ENCODE data around the gene KIRREL1.

Gene KIRREL1

DNA sequence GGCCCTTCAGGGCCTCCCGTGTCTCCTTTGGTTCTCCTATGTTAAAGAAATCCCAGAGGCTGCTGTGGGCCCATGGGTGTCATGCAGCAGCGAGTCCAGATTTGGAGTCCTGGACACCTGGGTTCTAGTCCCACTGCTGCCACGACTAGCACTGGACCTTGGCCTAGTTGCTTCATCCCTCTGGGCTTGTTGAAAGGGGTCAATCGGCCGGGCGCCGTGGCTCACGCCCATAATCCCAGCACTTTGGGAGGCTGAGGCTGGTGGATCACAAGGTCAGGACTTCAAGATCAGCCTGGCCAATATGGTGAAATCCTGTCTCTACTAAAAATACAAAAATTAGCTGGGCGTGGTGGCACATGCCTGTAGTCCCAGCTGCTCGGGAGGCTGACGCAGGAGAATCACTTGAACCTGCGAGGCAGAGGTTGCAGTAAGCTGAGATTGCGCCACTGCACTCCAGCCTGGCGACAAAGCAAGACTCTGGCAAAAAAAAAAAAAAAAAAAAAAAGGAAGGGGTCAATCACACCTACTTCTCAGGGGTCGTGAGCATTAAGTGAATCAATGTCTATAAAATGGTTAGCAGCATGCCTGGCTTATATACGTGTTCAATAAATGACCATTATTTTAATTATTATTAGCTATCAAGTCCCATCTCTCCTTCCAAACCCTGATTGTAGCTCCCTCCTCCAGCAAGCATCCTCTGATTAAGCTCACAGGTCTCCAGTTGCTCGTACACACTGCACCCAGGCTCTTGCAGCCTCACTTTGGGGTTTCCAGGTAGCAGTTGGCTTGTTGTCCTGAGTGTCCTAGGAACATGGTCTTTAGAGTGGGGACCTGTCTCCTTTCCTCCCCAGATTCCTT lies 43.8 kb downstream of the KIRREL1 start:
- no peak for DNase-seq

DNA sequence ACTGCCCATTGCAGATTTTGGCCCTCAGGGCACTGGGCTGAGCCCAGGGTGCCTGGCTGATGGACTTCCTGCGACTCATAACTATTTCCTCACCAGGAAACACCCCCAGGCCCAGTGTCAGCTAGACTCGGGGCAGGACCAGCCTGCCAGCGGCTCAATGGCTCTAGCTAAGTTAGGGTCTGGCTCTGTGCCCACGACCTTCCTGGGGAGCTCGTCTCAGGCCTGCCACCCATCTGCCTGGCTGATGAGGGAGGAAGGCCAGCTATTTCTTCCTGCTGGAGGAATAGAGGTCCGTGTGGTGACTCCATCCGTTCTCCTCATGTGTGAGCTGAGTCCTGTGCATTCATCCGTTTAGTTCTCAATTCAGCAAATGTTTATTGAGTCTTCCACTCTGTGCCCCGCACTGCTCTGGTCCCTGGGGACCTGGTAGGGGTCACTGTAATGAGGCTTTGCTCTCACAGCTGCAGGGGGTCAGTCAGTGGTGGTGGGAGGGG lies 44.5 kb downstream of the KIRREL1 start:
- DNase-seq, result peak; percentile 2 to 35

DNA sequence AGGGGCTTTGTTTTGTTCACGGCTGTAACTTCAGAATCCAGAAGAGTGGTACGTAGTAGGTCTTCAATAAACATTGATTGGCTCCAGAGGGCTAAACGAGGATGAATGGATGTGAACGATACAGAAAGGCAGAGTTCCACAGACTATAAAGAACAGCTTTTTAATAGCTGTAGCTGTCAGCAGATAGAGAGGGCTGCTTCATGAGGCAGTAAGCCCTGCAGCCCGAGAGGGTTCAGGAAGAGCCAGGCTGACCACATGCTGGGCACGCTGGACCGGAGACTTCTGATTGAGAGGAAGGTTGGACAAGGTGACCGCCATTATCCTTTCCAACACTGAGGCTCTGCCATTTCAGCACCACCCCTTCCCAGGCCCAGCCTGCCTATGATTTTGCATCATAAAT lies 45.3 kb downstream of the KIRREL1 start:
- DNase-seq, result no peak

DNA sequence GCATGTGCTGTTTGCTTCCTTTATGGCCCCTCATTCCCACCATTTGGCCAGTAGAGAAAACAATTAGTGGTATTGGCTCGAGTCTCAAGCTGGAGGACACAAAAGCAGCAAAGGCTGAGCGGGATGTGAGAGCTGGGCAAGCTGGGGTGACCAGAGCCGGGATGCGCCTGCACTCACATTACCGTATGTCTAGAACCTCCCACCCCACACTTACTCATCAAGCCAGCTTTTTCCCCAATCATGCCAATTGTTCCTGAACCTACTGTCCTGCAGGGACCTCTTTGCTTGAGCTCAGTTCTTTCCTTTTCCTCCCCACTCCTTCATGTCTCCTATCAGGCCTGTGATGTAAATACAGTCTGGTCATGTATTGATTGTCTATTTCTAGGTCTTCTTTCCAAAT lies 45.9 kb downstream of the KIRREL1 start:
- DNase-seq, result no peak

DNA sequence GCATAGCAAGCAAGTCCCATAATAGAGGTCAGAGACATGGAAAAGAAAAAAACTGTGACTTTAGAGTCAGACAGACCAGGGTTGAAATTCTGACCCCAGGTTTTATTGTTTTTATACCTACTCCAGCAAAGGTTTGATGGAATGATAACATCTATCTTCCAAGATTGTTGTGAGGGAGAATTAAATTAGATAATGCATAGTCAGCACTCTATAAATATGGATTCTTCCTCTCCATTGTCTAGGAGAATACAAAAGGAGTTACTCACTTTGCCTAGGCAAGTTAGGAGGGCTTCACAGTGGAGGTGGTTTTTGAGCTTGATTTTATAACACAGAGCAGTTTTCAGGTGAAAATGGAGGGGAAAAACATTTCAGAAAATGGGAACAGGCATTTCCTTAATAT lies 46.9 kb downstream of the KIRREL1 start:
- no peak for DNase-seq

DNA sequence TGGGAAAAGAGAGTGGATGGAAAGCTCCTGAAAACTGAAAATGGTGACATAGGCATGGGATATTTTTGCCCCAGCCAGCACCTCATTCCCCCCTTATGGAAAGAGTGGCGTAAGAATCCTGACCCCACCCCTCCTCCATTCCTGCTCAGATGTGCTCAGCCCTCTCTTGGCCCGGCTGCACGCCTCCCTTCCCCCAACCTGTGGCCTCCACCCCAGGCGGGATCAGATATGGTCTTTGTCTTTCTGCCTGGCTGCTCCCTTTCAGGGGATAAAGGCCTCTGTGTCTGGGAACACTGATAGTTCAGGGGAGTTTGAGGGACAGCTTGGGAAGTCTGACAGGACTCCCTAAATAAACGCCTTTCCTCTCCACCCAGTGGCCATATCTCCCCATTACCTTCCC lies 49.8 kb downstream of the KIRREL1 start:
- DNase-seq, result no peak

DNA sequence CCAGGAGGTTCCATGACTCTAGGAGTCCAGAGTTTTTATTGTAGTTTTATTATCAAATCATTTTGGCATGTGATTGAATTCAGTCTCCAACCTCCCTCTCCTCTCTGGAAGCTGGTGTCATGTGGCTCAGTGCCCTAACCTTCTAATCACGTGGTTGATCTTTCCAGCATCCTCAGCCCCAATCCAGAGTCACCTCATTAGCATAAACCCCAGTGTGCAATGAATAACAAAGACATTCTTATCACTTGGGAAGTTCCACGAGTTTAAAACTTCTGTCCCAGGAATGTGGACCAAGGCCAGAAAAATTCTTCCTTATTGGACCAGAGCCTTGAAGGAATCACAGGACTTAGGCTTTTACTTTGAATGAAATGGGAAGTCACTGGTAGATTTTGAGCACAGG lies 52.2 kb downstream of the KIRREL1 start:
- DNase-seq, result no peak

DNA sequence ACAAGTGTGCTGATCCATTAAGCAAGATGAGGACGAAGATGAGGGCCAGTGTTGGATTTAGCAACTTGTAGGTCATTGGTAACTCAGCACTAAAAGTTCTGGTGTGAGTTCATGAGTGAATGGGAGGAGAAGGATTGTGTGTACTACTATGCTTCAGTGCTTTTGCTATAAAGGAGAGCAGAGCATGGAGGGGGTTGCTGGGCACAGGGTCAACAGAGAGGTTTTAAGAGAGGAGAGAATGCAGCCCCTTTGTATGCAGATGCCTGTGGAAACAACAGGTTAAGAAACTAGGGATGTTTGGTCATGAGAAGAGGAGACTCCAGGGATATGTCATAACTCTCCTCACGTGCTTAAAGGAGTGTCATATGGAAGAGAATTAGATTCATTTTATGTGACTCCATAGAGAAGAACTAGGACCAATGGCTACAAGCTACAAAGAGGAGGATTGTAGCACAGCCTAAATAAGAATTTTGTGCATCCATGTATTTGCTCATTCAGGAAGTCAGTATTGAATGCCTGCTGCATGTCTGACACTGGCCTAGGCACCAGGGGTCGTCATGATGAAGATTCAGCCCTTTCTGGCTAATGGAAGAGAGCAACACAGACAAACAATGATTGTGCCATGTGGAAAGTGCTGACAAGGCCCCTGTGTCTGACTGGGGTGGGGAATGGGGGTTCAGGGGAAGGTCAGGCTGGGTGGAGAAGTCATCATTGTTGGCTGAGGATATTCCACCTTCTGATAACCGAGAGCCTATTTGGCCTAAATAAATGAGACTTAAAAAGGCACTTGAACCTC lies 53.5 kb downstream of the KIRREL1 start:
- DNase-seq, result no peak

DNA sequence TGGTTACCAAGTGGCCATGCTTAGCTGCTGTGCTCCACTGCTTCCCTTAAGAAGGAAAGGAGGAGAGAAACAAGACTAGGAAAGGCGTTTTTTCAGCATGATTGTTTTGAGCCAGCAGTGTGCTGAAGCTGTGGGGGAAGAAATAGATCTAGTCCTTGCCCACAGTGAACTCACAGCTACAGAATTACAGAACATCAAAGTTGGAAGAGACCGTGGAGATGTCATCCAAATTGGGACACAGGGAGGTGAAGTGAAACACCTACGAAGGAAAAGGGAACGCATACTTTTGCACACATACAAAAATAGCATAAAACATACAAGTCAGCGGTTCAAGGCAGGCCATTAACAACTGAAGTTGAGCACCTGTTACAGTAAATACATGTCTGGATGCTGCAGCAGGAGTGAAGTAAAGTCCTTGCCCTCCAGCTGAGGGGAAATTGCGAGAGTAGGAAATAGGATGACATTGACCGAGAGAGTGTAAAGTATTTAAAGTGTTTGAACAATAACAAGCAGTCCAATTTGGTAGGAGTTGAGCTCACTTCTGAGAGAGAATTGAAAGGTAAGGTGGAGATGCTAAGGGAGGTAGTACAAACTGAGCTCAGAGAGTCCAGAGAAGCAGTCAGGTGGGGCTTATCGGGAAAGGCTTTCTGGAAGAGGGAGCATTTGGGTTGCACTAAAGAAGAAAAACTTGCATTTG lies 55.1 kb downstream of the KIRREL1 start:
- DNase-seq, result no peak

DNA sequence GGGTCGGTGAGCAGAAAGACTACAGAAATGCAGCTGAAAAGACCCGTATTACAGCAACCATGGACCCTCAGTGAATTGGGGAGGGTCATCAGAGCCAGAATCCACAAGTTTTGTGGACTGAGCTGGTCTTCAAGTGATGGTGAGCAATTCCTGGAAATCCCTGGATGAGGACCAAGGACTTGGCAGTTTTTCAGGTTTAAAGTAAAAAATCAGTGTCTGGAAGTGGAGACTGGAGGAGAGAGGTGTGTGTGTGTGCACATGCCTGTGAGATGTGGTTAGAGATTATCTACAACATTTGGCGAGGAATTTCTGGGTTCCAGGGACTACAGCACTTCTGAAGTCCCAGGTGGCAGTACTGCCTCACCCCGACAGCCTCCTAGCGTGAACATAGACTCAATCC lies 56.4 kb downstream of the KIRREL1 start:
- DNase-seq, result no peak

DNA sequence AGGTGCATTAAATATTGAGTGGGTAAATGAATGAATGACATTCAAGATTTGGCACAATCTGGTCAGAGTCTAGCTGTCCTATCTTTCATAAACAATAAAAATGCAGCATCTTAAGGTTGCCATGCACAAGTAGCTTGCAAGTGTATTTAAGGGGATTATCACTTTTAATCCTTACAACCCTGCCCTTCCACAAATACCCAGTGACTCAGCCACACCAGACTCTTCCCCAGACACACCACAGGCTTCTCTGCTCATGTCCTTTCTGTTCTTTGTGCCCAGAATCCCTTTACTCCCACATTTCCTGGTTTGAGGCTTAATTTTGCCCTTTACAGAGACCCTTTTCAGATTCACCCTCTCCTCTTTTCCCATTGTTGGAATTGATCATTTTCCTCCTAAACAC lies 59.8 kb downstream of the KIRREL1 start:
- no peak for DNase-seq

DNA sequence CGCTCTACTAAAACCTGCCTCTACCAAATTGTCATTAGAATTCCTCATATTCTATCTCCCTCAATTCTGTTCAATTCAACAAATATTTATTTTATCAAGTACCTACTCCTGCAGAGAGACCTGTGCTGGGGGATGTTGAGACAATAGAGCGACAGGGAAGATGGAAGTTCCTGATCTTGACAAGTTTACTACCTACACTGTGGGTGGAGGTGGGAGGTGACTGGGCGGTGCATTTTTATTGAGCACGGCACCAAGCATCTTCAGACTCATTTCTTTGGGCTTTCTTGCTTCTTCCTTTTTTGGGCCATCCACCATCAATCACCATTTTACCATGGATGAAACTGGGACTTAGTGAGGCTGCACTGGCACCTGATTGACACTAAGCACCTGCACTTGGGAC lies 61.3 kb downstream of the KIRREL1 start:
- no peak for DNase-seq

DNA sequence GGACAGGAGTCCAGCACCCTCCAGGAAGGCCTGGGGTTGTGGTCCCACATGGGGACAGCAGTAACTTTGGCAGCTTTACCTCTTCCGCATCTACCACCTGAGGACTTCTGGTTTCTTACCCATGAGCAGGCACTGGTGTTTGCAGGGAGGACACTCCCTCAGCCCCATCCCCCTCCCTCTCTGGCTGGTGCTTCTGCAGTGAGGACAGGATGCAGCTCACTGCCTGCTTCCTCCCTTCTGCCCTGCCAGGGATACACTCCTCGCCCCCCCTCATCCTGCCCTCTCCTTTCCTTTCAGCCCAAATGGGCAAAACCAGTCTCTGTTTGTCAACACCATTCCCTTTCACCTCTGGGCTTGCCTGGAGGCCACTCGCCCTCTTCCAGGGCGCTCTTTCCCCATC lies 62.4 kb downstream of the KIRREL1 start:
- DNase-seq, result no peak

DNA sequence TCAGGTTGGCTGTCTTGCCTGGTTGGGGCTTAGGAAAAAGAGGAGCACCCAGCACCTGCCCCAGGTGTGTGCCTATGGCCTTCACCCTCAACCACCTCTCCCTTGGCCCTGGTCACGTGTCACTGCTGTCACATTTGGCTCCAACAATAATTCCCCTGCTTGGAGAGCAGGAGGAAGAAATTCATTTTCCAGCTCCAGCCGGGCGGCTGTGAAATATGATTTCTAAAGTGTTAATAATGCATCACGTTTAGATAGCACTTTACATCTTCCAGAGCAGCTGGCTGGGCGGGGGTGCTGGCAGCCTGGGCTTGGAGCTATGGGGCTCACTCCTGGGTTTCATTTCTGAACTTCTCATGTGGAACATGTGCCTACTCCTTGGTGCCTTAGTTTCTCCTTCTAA lies 63.1 kb downstream of the KIRREL1 start:
- no peak for DNase-seq

DNA sequence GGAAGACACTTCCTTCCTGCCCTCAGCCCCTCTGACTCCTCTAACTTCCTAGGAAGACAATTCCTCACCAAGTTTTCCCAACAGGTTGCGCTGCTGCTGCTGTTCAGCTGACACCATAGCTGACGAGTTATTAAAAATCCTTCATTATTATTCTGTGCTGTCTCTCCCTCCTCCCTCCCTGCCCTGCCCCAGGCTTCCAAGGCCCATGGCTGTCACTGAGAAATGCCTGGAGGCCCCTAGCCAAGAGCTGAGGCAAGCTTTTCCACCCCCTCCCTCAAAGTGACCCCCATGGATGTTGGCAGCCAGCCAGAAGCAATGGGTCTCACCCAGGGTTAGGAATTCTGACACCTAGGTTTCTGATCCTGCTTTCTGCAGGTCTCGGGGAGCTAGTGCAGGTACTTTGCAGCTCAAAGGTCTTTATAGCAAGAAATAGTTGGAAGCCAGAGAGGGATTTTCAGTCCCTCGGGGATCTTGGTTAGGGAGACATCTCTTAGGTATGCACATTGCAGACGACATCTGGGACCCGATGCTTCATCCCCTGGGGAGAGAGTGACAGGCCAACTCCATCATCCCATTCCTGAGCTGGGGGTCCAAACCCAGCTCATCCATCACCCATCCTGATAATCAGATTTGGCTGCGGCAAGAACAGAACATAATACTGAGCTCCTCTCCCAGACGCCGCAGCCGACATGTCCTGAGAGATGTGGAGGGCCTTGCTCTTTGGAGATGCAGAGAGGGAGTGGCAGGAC lies 65.0 kb downstream of the KIRREL1 start:
- DNase-seq, result no peak

DNA sequence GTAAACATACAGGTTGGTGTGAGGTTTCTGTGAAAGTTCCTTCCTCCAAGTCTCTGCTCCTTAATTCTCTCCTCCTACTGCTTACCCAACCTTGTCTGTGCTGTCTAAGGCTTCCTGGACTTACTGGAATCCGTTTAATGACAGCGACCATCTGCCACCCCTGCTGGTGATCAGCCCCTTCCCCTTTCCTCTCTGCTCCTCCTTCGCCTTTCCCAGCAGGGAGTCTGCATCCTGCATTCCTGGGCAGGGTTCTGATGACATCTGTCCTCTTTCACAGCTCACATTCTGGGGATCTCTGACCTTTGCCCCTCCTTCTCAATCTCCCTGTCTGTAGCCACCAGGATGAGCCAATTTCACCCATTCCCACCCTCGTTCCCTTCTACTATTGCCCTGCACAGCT lies 66.5 kb downstream of the KIRREL1 start:
- no peak for DNase-seq

DNA sequence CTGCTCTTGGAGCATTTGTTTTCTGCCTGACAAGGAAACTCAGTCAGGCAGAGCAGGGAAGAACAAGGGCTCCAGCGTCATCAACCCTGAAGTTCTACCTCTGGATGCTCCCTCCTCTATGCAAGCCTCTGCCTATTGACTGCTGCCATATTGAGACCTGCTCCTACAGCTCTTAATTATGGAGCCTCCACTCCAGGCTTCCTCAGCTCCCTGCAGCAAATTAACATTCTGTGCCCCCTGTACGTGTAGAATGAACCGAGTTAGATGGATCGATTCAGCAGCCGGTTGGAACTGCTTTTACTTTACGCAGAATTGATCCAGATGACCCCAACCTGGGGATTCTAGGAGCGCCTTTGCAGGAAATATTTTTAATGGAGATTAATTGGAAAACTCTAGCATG lies 68.7 kb downstream of the KIRREL1 start:
- DNase-seq, result no peak

DNA sequence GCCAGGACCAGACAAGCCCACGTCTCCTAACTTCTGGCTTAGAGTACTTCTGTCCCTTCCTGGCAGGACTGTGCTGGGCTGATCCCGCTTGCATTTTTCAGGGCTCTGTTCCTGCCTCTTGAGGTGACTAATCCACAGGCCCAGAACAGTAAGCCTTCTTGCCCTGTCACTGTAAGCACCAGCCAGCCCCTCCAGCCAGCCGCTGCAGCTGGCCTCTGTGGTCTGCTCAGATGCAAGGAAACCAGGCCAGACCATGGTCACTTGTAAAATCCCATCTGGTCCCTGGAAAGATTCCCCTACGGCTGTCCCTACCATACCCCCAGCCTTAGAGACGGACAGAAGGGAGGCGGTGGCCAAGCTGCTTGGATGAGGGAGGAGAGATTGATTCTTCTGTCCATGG lies 74.2 kb downstream of the KIRREL1 start:
- no peak for DNase-seq

DNA sequence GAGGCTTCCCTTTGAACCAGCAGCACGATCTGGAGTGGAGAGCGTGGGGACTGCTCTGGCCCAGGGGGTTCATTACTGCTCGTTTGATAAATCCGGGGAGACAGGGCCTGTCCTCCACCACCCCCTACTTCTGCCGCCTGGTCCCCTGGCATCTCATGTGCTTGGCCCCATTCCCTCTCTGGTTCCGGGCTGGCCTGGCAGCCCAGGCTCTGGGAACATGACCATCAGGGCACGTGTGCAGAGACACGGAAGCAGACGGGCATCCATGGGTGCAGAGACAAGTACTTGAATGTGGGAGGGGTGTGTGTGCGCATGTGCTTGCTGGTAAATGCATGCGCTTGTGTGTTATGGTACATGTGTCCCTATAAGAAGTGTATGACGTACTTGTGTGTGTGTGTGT lies 75.5 kb downstream of the KIRREL1 start:
- no peak for DNase-seq

DNA sequence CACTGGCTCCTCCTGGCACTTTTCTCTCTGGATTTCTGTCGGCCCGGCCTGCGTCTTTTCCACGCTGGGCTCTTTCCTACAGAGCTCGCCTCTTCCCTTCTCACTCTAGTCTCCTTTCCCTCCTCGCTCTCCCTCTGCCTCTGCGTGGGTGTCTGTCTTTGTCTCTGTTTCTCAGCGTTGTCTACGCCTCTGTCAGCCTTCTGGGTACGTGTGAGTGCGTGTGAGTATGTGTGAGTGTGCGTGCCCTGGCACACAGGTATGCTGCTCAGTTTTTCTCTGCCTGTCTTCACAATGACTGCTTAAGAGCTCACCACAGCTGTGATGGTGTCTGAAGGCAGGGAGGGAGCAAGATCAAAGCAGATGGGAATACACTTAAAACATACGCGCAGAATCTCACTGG lies 77.7 kb downstream of the KIRREL1 start:
- no peak for DNase-seq

DNA sequence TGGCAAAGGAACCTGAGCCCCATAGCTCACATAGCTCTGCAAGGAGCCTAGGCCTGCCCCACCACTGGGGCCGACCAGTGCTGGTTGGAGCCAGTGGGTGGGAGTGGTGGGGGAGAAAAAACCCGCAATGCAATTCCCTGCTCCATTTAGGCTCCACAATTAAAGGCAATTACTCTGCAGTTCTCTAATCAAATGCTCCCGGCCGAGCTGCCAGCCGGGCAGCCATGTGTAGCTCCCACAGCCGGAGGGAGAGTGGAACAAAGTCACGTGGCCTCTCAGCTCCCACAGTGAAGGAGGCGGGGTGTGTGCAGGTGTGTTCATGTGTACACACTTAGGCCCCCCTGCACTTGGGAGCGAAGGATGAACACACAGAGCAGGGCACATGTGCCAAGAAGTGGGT lies 81.6 kb downstream of the KIRREL1 start:
- no peak for DNase-seq

DNA sequence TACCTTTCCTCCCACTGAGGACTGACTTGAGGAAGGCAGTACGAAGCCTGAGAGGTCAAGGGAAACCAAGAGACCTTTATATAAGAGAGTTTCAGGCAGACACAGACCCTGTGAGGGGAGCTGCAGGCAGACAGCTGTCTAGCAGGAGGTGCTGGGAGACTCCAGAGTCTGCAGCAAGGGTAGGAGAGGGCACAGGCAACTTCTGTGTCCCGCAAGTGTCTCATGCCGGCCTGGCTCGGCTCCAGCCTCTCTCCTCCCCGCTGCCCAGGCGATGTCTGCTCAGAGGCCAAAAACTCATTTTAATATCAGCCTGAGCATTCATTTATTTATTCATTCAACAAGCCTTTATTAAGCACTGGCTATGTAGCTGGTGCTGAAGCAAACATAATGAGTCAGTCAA lies 83.0 kb downstream of the KIRREL1 start:
- no peak for DNase-seq
